ENCODE results near the gene PTPRN2.
A peak's percentile ranks its signal among the peaks of the same experiment; 100 is the strongest.

PTPRN2 gene

GRCh38 chr7:158400601-158401225 is 186.9 kb downstream of the PTPRN2 start:
- DNase-seq (ENCODE audit: low read depth): no peak

GRCh38 chr7:158399762-158400161 is 187.9 kb downstream of the PTPRN2 start:
- DNase-seq (ENCODE audit: low read depth): no peak

GRCh38 chr7:158398750-158399149 is 188.9 kb downstream of the PTPRN2 start:
- no peak for DNase-seq (ENCODE audit: low read depth)

- DNase-seq (ENCODE audit: low read depth): no peak
Measured at GRCh38 chr7:158397885-158398284, 189.7 kb downstream of the PTPRN2 start.

GRCh38 chr7:158396982-158397862 is 190.4 kb downstream of the PTPRN2 start:
- no peak for DNase-seq (ENCODE audit: low read depth)

GRCh38 chr7:158396301-158396905 is 191.2 kb downstream of the PTPRN2 start:
- DNase-seq (ENCODE audit: low read depth): no peak

GRCh38 chr7:158395780-158396278 is 191.8 kb downstream of the PTPRN2 start:
- no peak for DNase-seq (ENCODE audit: low read depth)

GRCh38 chr7:158395349-158395748 is 192.3 kb downstream of the PTPRN2 start:
- DNase-seq (ENCODE audit: low read depth): no peak

GRCh38 chr7:158394936-158395335 is 192.7 kb downstream of the PTPRN2 start:
- DNase-seq (ENCODE audit: low read depth): peak; percentile 14

GRCh38 chr7:158393926-158394625 is 193.5 kb downstream of the PTPRN2 start:
- no peak for DNase-seq (ENCODE audit: low read depth)

GRCh38 chr7:158392251-158392650 is 195.4 kb downstream of the PTPRN2 start:
- no peak for DNase-seq (ENCODE audit: low read depth)

GRCh38 chr7:158391541-158391940 is 196.1 kb downstream of the PTPRN2 start:
- no peak for DNase-seq (ENCODE audit: low read depth)

GRCh38 chr7:158391141-158391540 is 196.5 kb downstream of the PTPRN2 start:
- DNase-seq (ENCODE audit: low read depth): no peak

GRCh38 chr7:158390460-158390859 is 197.2 kb downstream of the PTPRN2 start:
- no peak for DNase-seq (ENCODE audit: low read depth)

GRCh38 chr7:158389514-158390425 is 197.9 kb downstream of the PTPRN2 start:
- no peak for DNase-seq (ENCODE audit: low read depth)

GRCh38 chr7:158388928-158389327 is 198.7 kb downstream of the PTPRN2 start:
- DNase-seq (ENCODE audit: low read depth): no peak

GRCh38 chr7:158388072-158388471 is 199.6 kb downstream of the PTPRN2 start:
- no peak for DNase-seq (ENCODE audit: low read depth)

- DNase-seq (ENCODE audit: low read depth): no peak
Measured at GRCh38 chr7:158387546-158387891, 200.1 kb downstream of the PTPRN2 start.

- DNase-seq (ENCODE audit: low read depth): no peak
Measured at GRCh38 chr7:158386866-158387545, 200.6 kb downstream of the PTPRN2 start.

GRCh38 chr7:158386355-158386618 is 201.3 kb downstream of the PTPRN2 start:
- DNase-seq (ENCODE audit: low read depth): no peak

Data from stimulated activated CD8-positive, alpha-beta memory T cell treated with anti-CD3 and anti-CD28 coated beads, Interleukin-15, amount 100 ng/mL, for 24 hours (primary cell).